Omental fat pad (tissue), 4 donors: ENCODE data around the gene CTTNBP2. TPM values are rescaled to one million over a fixed set of nuclear protein-coding genes. Genes with fewer than 3 reads are reported as not detected.

Source experiments
- ATAC-seq: fragments of 150-250 bp; one replicate; pipeline ENCODE4 v1.9.1; 2016; ENCODE audit warnings: mild to moderate bottlenecking, moderate library complexity; ENCODE audit not compliant: low FRiP score
- DNase-seq: peaks from one replicate; pipeline ENCODE4 v3.0.0-alpha.2; 2019; ENCODE audit warnings: low spot score
- CTCF ChIP-seq, 3 donors: fragments of 450-650 bp; IDR thresholded peaks; one replicate each; pipeline ENCODE4 v1.5.1; 2016 to 2017; ENCODE audit warnings: antibody characterized with exemption in 3 of 3, mild to moderate bottlenecking in 3 of 3, moderate library complexity in 2 of 3
- total RNA-seq, 4 donors: library from RNA; depleted of rRNA; stranded (reverse); fragments of >200 nt; gene quantifications; one replicate each; pipeline ENCODE4 v1.1.0, GENCODE V29; 2016

CTTNBP2 gene
- total RNA-seq, 4 donors from 2014 or later = 4.7 to 15.1 (median 13.0) TPM

- TF ChIP-seq CTCF (IDR thresholded peaks at IDR 0.05) = no peak
- DNase-seq (no peak), ATAC-seq (no peak)
Measured at GRCh38 chr7:117807676-117808075, 65.6 kb downstream of the CTTNBP2 start.

GRCh38 chr7:117806011-117806410 lies 67.2 kb downstream of the CTTNBP2 start:
- no peak for TF ChIP-seq CTCF (IDR thresholded peaks at IDR 0.05)
- ATAC-seq = no peak

GRCh38 chr7:117805241-117805640 lies 68.0 kb downstream of the CTTNBP2 start:
- no peak for DNase-seq
- no peak for TF ChIP-seq CTCF (IDR thresholded peaks at IDR 0.05)
- ATAC-seq = no peak

More at GRCh38 chr7:117806011-117806410, 67.2 kb downstream of the CTTNBP2 start:
- DNase-seq = no peak

- no peak for TF ChIP-seq CTCF (IDR thresholded peaks at IDR 0.05)
- no peak for DNase-seq
- no peak for ATAC-seq
Measured at GRCh38 chr7:117803476-117803875, 69.8 kb downstream of the CTTNBP2 start.

DNA sequence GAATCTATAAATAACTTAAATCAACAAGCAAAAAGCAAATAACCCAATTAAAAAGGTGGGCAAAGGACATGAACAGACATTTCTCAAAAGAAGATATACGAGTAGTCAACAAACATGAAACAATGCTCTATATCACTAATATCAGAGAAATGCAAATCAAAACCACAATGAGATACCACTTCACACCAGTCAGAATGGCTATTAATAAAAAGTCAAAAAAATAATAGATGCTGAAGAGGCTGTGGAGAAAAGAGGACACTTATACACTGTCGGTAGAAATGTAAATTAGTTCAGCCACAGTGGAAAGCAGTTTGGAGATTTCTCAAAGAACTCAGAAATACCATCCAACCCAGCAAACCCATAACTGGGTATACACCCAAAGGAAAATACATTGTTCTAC lies 70.6 kb downstream of the CTTNBP2 start:
- no peak for ATAC-seq
- no peak for TF ChIP-seq CTCF (IDR thresholded peaks at IDR 0.05)

DNA sequence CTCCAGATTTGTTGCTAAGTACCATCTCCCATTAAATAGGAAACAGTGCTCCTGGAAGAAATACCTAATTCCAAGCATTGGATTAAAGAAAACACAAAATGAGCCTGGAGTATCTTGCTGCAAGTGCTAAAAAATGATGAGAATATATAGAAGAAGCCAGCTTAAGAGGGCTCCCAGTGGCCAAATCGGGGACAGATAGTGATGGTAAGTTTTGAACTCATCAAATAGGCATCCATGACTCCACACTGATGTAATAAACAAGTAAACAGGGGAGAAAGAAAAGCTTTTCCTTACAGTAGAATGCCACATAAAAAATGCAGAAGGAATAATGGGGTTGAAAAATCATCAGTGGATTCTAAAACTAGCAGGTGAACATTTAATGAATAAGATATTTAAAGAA lies 72.4 kb downstream of the CTTNBP2 start:
- DNase-seq = no peak
- TF ChIP-seq CTCF (IDR thresholded peaks at IDR 0.05) = no peak
- no peak for ATAC-seq

More for the DNA sequence above, 70.6 kb downstream of the CTTNBP2 start:
- no peak for DNase-seq

DNA sequence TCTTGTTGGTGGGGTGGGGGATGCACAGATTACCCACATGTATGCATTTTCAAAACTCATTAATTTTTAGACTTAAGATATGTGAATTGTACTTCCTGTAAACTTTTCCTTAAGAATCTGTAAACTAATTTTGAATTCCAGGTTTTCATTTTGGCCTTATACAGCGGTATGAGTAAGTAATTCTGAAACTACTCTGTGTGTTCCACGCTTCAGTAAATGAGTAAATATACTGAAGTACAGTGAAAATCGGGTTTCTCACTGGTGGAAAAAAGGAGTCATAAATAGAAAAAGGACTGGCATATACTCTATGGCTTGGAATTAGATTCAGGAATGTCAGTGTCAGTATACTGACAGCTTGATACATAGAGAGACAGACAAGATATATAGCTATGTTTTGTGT lies 72.8 kb downstream of the CTTNBP2 start:
- ATAC-seq (no peak), DNase-seq (no peak)
- TF ChIP-seq CTCF (IDR thresholded peaks at IDR 0.05) = no peak
